Vagina (tissue), 2 donors: Measurements from ENCODE around the gene CTR9.

Experiments used
- CTCF ChIP-seq, 3 experiments: fragments of 450-650 bp in 2 of 3; fragments of 200-600 bp in 1 of 3; sonication (generic) in 1 of 3; IDR thresholded peaks; one replicate each; pipeline ENCODE4 v1.5.1; 2017 to 2019; ENCODE audit warnings: antibody characterized with exemption in 3 of 3, mild to moderate bottlenecking in 2 of 3, moderate library complexity in 2 of 3
- POLR2A ChIP-seq, 2 donors: fragments of 450-650 bp; IDR thresholded peaks; one replicate each; pipeline ENCODE4 v1.6.1; 2017; ENCODE audit warnings: antibody characterized with exemption in 2 of 2, mild to moderate bottlenecking in 2 of 2, moderate library complexity in 2 of 2
- POLR2AphosphoS5 ChIP-seq, 2 donors: sonication (generic); formaldehyde crosslinking; IDR thresholded peaks; one replicate each; pipeline ENCODE4 v1.9.0; 2017; ENCODE audit warnings: antibody characterized with exemption in 2 of 2, mild to moderate bottlenecking in 2 of 2, low read depth in 1 of 2; ENCODE audit not compliant: insufficient read depth in 1 of 2

GRCh38 chr11:10808553-10809372 is 57.7 kb downstream of the CTR9 start, which contains the start of gene EIF4G2:
- TF ChIP-seq CTCF (IDR thresholded peaks at IDR 0.05) (no peak), POLR2AphosphoS5 (IDR thresholded peaks at IDR 0.05; ENCODE audit: insufficient read depth in 1 of 2, low read depth in 1 of 2) (peak; percentile 85 to 100), POLR2A (IDR thresholded peaks at IDR 0.05) (peak; percentile 79 to 98)
